ENCODE results near the gene ZNF319.

The ZNF319 gene

GRCh38 chr16:57970970-57971369 lies 29.5 kb downstream of the ZNF319 start, which contains the start of gene CNGB1:
CNGB1 (minus strand) TSS chr16:57971128; CDS start chr16:57967286, 3,842 bp downstream.
- peak; percentile 7 for DNase-seq

GRCh38 chr16:57970319-57970718 lies 30.2 kb downstream of the ZNF319 start:
- DNase-seq: no peak

GRCh38 chr16:57969451-57970123 lies 30.9 kb downstream of the ZNF319 start:
- DNase-seq: no peak

- no peak for DNase-seq
Observed at GRCh38 chr16:57967916-57968315, 32.6 kb downstream of the ZNF319 start.

GRCh38 chr16:57966986-57967385 lies 33.5 kb downstream of the ZNF319 start:
- DNase-seq: no peak

GRCh38 chr16:57966204-57966771 lies 34.2 kb downstream of the ZNF319 start:
- DNase-seq: peak; percentile 9

GRCh38 chr16:57964157-57964700 lies 36.2 kb downstream of the ZNF319 start:
- DNase-seq: no peak

- DNase-seq: no peak
Observed at GRCh38 chr16:57962756-57963155, 37.7 kb downstream of the ZNF319 start.

GRCh38 chr16:57962046-57962445 lies 38.4 kb downstream of the ZNF319 start:
- DNase-seq: no peak

- no peak for DNase-seq
Observed at GRCh38 chr16:57961538-57961937, 38.9 kb downstream of the ZNF319 start.

GRCh38 chr16:57960826-57961472 lies 39.5 kb downstream of the ZNF319 start:
- no peak for DNase-seq

- no peak for DNase-seq
Observed at GRCh38 chr16:57960310-57960709, 40.2 kb downstream of the ZNF319 start.

- no peak for DNase-seq
Observed at GRCh38 chr16:57959804-57960203, 40.7 kb downstream of the ZNF319 start.

- no peak for DNase-seq
Observed at GRCh38 chr16:57959121-57959520, 41.4 kb downstream of the ZNF319 start.

- no peak for DNase-seq
Observed at GRCh38 chr16:57958544-57958943, 41.9 kb downstream of the ZNF319 start.

- DNase-seq: no peak
Observed at GRCh38 chr16:57957673-57958392, 42.6 kb downstream of the ZNF319 start.

GRCh38 chr16:57956924-57957672 lies 43.4 kb downstream of the ZNF319 start:
- DNase-seq: no peak

- no peak for DNase-seq
Observed at GRCh38 chr16:57956270-57956808, 44.1 kb downstream of the ZNF319 start.

GRCh38 chr16:57955572-57956188 lies 44.8 kb downstream of the ZNF319 start:
- DNase-seq: no peak

- no peak for DNase-seq
Observed at GRCh38 chr16:57953857-57954256, 46.6 kb downstream of the ZNF319 start.

GRCh38 chr16:57952909-57953308 lies 47.6 kb downstream of the ZNF319 start:
- DNase-seq: no peak

Measured in NCI-H69 (cell line).